ENCODE results near the gene IQGAP1.

The IQGAP1 gene

DNA sequence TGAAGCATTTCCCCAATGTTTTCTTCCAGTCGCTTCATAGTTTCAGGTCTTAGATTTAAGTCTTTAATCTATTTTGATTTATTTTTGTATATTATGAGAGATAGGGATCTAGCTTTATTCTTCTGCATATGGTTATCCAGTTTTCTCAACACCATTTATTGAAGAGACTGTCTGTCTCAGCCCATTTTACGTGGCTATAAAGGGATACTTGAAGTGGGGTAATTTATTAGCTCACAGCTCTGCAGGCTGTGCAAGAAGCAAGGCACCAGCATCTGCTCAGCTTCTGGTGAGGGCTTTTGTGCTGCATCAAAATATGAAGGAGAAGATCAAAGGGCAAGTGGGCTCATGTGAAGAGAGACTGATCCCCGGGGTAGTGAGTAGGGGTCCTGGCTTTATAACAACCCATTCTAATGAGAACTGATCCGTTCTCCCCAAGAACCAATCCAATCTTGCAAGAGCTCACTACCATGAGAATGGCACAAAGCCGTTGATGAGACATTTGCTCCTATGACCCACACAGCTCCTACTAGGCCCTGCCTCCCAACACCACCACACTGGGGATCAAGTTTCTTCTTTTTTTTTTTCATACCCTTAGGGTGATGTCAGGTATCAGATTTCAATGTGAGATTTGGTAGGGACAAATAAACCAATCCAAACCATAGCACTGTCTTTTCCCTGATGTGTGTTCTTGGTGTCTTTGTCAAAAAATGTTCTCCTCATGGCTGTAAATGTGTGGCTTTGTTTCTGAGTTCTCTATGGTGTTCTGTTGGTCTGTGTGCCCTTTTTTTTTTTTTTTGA lies 63.2 kb downstream of the IQGAP1 start (continued):
- TF ChIP-seq, protein P1, sequence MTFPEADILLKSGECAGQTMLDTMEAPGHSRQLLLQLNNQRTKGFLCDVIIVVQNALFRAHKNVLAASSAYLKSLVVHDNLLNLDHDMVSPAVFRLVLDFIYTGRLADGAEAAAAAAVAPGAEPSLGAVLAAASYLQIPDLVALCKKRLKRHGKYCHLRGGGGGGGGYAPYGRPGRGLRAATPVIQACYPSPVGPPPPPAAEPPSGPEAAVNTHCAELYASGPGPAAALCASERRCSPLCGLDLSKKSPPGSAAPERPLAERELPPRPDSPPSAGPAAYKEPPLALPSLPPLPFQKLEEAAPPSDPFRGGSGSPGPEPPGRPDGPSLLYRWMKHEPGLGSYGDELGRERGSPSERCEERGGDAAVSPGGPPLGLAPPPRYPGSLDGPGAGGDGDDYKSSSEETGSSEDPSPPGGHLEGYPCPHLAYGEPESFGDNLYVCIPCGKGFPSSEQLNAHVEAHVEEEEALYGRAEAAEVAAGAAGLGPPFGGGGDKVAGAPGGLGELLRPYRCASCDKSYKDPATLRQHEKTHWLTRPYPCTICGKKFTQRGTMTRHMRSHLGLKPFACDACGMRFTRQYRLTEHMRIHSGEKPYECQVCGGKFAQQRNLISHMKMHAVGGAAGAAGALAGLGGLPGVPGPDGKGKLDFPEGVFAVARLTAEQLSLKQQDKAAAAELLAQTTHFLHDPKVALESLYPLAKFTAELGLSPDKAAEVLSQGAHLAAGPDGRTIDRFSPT (tag by site-specific recombination; IDR thresholded peaks at IDR 0.05), result peak; percentile 62; the same call in 1 of the 2 replicates
- no peak for TF ChIP-seq KLF7 (tag by site-specific recombination; IDR thresholded peaks at IDR 0.05; ENCODE audit: borderline replicate concordance)
- TF ChIP-seq OVOL3 (tag by site-specific recombination; IDR thresholded peaks at IDR 0.05), result no peak
- no peak for TF ChIP-seq ZNF19 (tag by site-specific recombination; IDR thresholded peaks at IDR 0.05; ENCODE audit: low read depth)
- no peak for TF ChIP-seq ZNF121 (tag by site-specific recombination; IDR thresholded peaks at IDR 0.05)
- no peak for TF ChIP-seq ZNF133 (tag by site-specific recombination; IDR thresholded peaks at IDR 0.05)
- peak; percentile 64; the same call in 1 of the 2 replicates for TF ChIP-seq ZEB2 (tag by site-specific recombination; IDR thresholded peaks at IDR 0.05)
- no peak for TF ChIP-seq ZNF138 (tag by site-specific recombination; IDR thresholded peaks at IDR 0.05; ENCODE audit: borderline replicate concordance)
- 0 out of 2 replicates have a peak, but pooled peaks have one; percentile 29 for TF ChIP-seq PRDM10 (tag by site-specific recombination; IDR thresholded peaks at IDR 0.05)
- TF ChIP-seq ATF2 (tag by site-specific recombination; IDR thresholded peaks at IDR 0.05; ENCODE audit: low read depth), result no peak
- TF ChIP-seq SALL2 (tag by site-specific recombination; IDR thresholded peaks at IDR 0.05; ENCODE audit: borderline replicate concordance), result no peak
- TF ChIP-seq SCRT2 (tag by site-specific recombination; IDR thresholded peaks at IDR 0.05), result no peak
- TF ChIP-seq GLIS2 (tag by site-specific recombination; IDR thresholded peaks at IDR 0.05), result 0 out of 2 replicates have a peak, but pooled peaks have one; percentile 21
- TF ChIP-seq RBAK (tag by site-specific recombination; IDR thresholded peaks at IDR 0.05), result no peak
- no peak for TF ChIP-seq ZNF350 (tag by site-specific recombination; IDR thresholded peaks at IDR 0.05)
- TF ChIP-seq, protein P2, sequence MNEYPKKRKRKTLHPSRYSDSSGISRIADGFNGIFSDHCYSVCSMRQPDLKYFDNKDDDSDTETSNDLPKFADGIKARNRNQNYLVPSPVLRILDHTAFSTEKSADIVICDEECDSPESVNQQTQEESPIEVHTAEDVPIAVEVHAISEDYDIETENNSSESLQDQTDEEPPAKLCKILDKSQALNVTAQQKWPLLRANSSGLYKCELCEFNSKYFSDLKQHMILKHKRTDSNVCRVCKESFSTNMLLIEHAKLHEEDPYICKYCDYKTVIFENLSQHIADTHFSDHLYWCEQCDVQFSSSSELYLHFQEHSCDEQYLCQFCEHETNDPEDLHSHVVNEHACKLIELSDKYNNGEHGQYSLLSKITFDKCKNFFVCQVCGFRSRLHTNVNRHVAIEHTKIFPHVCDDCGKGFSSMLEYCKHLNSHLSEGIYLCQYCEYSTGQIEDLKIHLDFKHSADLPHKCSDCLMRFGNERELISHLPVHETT (tag by site-specific recombination; IDR thresholded peaks at IDR 0.05), result no peak
- no peak for TF ChIP-seq ZNF830 (tag by site-specific recombination; IDR thresholded peaks at IDR 0.05; ENCODE audit: low read depth)
- peak; percentile 67; the same call in 1 of the 2 replicates for TF ChIP-seq ZNF561 (tag by site-specific recombination; IDR thresholded peaks at IDR 0.05; ENCODE audit: borderline replicate concordance)
- no peak for TF ChIP-seq ZNF132 (tag by site-specific recombination; IDR thresholded peaks at IDR 0.05; ENCODE audit: borderline replicate concordance)
- TF ChIP-seq ZFP69B (tag by site-specific recombination; IDR thresholded peaks at IDR 0.05), result no peak
- TF ChIP-seq TCF7L2 (IDR thresholded peaks at IDR 0.05; ENCODE audit: borderline replicate concordance, low read depth, low read length), result no peak
- TF ChIP-seq, protein P3, sequence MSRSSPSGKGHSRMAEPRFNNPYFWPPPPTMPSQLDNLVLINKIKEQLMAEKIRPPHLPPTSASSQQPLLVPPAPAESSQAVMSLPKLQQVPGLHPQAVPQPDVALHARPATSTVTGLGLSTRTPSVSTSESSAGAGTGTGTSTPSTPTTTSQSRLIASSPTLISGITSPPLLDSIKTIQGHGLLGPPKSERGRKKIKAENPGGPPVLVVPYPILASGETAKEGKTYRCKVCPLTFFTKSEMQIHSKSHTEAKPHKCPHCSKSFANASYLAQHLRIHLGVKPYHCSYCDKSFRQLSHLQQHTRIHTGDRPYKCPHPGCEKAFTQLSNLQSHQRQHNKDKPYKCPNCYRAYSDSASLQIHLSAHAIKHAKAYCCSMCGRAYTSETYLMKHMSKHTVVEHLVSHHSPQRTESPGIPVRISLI (tag by site-specific recombination; IDR thresholded peaks at IDR 0.05), result peak; percentile 74; the same call in 1 of the 2 replicates
- peak; percentile 55; the same call in 1 of the 2 replicates for TF ChIP-seq ZBTB48 (tag by site-specific recombination; IDR thresholded peaks at IDR 0.05)
- TF ChIP-seq, protein P4, sequence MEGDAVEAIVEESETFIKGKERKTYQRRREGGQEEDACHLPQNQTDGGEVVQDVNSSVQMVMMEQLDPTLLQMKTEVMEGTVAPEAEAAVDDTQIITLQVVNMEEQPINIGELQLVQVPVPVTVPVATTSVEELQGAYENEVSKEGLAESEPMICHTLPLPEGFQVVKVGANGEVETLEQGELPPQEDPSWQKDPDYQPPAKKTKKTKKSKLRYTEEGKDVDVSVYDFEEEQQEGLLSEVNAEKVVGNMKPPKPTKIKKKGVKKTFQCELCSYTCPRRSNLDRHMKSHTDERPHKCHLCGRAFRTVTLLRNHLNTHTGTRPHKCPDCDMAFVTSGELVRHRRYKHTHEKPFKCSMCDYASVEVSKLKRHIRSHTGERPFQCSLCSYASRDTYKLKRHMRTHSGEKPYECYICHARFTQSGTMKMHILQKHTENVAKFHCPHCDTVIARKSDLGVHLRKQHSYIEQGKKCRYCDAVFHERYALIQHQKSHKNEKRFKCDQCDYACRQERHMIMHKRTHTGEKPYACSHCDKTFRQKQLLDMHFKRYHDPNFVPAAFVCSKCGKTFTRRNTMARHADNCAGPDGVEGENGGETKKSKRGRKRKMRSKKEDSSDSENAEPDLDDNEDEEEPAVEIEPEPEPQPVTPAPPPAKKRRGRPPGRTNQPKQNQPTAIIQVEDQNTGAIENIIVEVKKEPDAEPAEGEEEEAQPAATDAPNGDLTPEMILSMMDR (tag by site-specific recombination; IDR thresholded peaks at IDR 0.05), result no peak
- TF ChIP-seq ZNF114 (tag by site-specific recombination; IDR thresholded peaks at IDR 0.05), result no peak
- 0 out of 2 replicates have a peak, but pooled peaks have one; percentile 20 for TF ChIP-seq KLF8 (tag by site-specific recombination; IDR thresholded peaks at IDR 0.05)
- TF ChIP-seq YY2 (tag by site-specific recombination; IDR thresholded peaks at IDR 0.05), result no peak
- TF ChIP-seq ZSCAN16 (tag by site-specific recombination; IDR thresholded peaks at IDR 0.05), result no peak

Measured in HEK293 (cell line).